WTC11 (cell line): ENCODE results near the gene CTCF. TPM values are rescaled to one million over a fixed set of nuclear protein-coding genes. Genes with fewer than 3 reads are reported as not detected.
A peak's percentile ranks its signal among the peaks of the same experiment; 100 is the strongest.

ENCODE experiments used
- ATAC-seq: fragments of 200-7000 bp; cut with Tn5 transposase; 2 replicates; pipeline ENCODE4 v1.10.0; 2021; ENCODE audit warnings: mild to moderate bottlenecking, moderate library complexity
- CTCF ChIA-PET: fragments of 300-600 bp; sonication (Branson Sonifier 250); formaldehyde crosslinking; loops from one replicate; lab custom pipeline; 2021; ENCODE audit warnings: antibody characterized with exemption; lab: Charles Lee
- POLR2A ChIA-PET: fragments of 350-600 bp; sonication (Branson Sonifier 250); formaldehyde crosslinking; loops from one replicate; lab custom pipeline; 2021; ENCODE audit warnings: antibody characterized with exemption; lab: Charles Lee
- DNase-seq: peaks from one replicate; pipeline ENCODE4 v3.0.0; 2021; ENCODE audit warnings: low spot score
- H3K27ac Mint-ChIP-seq: 2 replicates; pipeline ENCODE4 v1.8.0; 2021; ENCODE audit warnings: mixed read lengths
- H3K27me3 Mint-ChIP-seq: 2 replicates; pipeline ENCODE4 v1.8.0; 2021; ENCODE audit warnings: low read depth, mild to moderate bottlenecking, moderate library complexity, mixed read lengths
- H3K36me3 Mint-ChIP-seq: 2 replicates; pipeline ENCODE4 v1.8.0; 2021; ENCODE audit warnings: mixed read lengths
- H3K4me1 Mint-ChIP-seq: 2 replicates; pipeline ENCODE4 v1.8.0; 2022; ENCODE audit warnings: mixed read lengths
- H3K4me3 Mint-ChIP-seq: 2 replicates; pipeline ENCODE4 v1.8.0; 2021; ENCODE audit warnings: mild to moderate bottlenecking, moderate library complexity, mixed read lengths
- H3K9me3 Mint-ChIP-seq: 2 replicates; pipeline ENCODE4 v1.8.0; 2021; ENCODE audit warnings: mixed read lengths
- ELF4 ChIP-seq: sonication (generic); formaldehyde crosslinking; IDR thresholded peaks from 2 replicates; pipeline ENCODE4 v1.8.1; 2022; ENCODE audit warnings: low read depth, mild to moderate bottlenecking, moderate library complexity, missing genetic modification reagents
- FOXK1 ChIP-seq: sonication (generic); formaldehyde crosslinking; IDR thresholded peaks from 2 replicates; pipeline ENCODE4 v1.8.0; 2022; ENCODE audit warnings: mild to moderate bottlenecking, moderate library complexity, missing genetic modification reagents
- JAZF1 ChIP-seq: fragments of 250-450 bp; sonication (Bioruptor Pico); IDR thresholded peaks from 2 replicates; pipeline ENCODE4 v1.9.0; 2021; ENCODE audit warnings: moderate library complexity, mild to moderate bottlenecking, inconsistent platforms
- MYBL2 ChIP-seq: sonication (generic); formaldehyde crosslinking; IDR thresholded peaks from 2 replicates; pipeline ENCODE4 v1.8.1; 2023; ENCODE audit warnings: mild to moderate bottlenecking, moderate library complexity, missing genetic modification reagents
- NFATC4 ChIP-seq: fragments of 250-450 bp; sonication (Bioruptor Pico); IDR thresholded peaks from 2 replicates; pipeline ENCODE4 v1.9.0; 2021; ENCODE audit warnings: mild to moderate bottlenecking
- RELA ChIP-seq: sonication (generic); formaldehyde crosslinking; IDR thresholded peaks from 2 replicates; pipeline ENCODE4 v1.8.1; 2022; ENCODE audit warnings: missing genetic modification reagents, mild to moderate bottlenecking, borderline replicate concordance
- SMAD4 ChIP-seq: sonication (generic); formaldehyde crosslinking; IDR thresholded peaks from 2 replicates; pipeline ENCODE4 v1.8.0; 2022; ENCODE audit warnings: mild to moderate bottlenecking, missing genetic modification reagents
- SOX15 ChIP-seq: fragments of 250-450 bp; sonication (Bioruptor Pico); IDR thresholded peaks from 2 replicates; pipeline ENCODE4 v1.9.0; 2021; ENCODE audit warnings: mild to moderate bottlenecking
- TP53 ChIP-seq: sonication (generic); formaldehyde crosslinking; IDR thresholded peaks from 2 replicates; pipeline ENCODE4 v1.8.1; 2023; ENCODE audit warnings: mild to moderate bottlenecking, missing genetic modification reagents
- ZNF396 ChIP-seq: fragments of 250-450 bp; sonication (Bioruptor Pico); IDR thresholded peaks from 2 replicates; pipeline ENCODE4 v1.8.0; 2021; ENCODE audit warnings: mild to moderate bottlenecking, moderate library complexity, borderline replicate concordance
- total RNA-seq: library from RNA; stranded (reverse); gene quantifications from 3 replicates; pipeline ENCODE4 v1.2.3, GENCODE V29; 2021
- TF ChIP-seq, protein P1 (sequence below): sonication (generic); formaldehyde crosslinking; IDR thresholded peaks from 2 replicates; pipeline ENCODE4 v1.8.1; 2022; ENCODE audit warnings: missing genetic modification reagents, borderline replicate concordance
- TF ChIP-seq, protein P2 (sequence below): sonication (generic); formaldehyde crosslinking; IDR thresholded peaks from 2 replicates; pipeline ENCODE4 v1.8.0; 2023; ENCODE audit warnings: missing genetic modification reagents
- TF ChIP-seq, protein P3 (sequence below): sonication (generic); formaldehyde crosslinking; IDR thresholded peaks from 2 replicates; pipeline ENCODE4 v1.8.1; 2023; ENCODE audit warnings: mild to moderate bottlenecking, missing genetic modification reagents, borderline replicate concordance
- TF ChIP-seq, protein P4 (sequence below): fragments of 250-450 bp; sonication (Bioruptor Pico); IDR thresholded peaks from 2 replicates; pipeline ENCODE4 v1.9.0; 2021; ENCODE audit warnings: mild to moderate bottlenecking, borderline replicate concordance
- TF ChIP-seq, protein P5 (sequence below): sonication (generic); formaldehyde crosslinking; IDR thresholded peaks from 2 replicates; pipeline ENCODE4 v1.8.1; 2023; ENCODE audit warnings: mild to moderate bottlenecking, missing genetic modification reagents

The CTCF gene
- total RNA-seq, 1 experiment from 2014 or later, result 55.4 TPM

DNA sequence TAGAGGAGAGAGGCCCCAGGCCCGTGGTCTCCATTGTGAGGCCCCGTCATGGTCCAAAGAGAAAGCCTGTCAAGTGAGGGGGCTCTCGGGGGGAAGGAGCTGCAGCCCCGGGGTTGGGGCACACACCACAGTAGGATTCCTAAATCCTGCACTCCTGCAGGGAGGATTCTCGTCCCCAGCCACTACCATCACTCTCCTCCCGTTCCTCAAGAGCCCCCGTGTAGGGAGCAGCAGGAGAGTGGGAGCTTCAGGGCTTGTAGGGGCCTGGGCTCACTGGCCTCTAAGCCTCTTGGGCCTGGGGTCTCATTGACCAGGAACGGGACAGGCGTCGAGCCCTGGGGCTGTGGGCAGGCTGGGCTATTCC, 105.1 kb downstream of the CTCF start:
- ATAC-seq (no peak), DNase-seq (no peak)
- TF ChIP-seq TP53 (CRISPR knock-in tag) (no peak), JAZF1 (CRISPR knock-in tag) (no peak), ELF4 (CRISPR knock-in tag) (no peak), FOXK1 (no peak), SOX15 (CRISPR knock-in tag) (no peak), RELA (CRISPR knock-in tag) (no peak), ZNF396 (CRISPR knock-in tag) (no peak), SMAD4 (CRISPR knock-in tag) (no peak), MYBL2 (CRISPR knock-in tag) (no peak), NFATC4 (CRISPR knock-in tag) (no peak)
- TF ChIP-seq, protein P1, sequence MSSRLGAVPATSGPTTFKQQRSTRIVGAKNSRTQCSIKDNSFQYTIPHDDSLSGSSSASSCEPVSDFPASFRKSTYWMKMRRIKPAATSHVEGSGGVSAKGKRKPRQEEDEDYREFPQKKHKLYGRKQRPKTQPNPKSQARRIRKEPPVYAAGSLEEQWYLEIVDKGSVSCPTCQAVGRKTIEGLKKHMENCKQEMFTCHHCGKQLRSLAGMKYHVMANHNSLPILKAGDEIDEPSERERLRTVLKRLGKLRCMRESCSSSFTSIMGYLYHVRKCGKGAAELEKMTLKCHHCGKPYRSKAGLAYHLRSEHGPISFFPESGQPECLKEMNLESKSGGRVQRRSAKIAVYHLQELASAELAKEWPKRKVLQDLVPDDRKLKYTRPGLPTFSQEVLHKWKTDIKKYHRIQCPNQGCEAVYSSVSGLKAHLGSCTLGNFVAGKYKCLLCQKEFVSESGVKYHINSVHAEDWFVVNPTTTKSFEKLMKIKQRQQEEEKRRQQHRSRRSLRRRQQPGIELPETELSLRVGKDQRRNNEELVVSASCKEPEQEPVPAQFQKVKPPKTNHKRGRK (CRISPR knock-in tag), result no peak
- TF ChIP-seq, protein P2, sequence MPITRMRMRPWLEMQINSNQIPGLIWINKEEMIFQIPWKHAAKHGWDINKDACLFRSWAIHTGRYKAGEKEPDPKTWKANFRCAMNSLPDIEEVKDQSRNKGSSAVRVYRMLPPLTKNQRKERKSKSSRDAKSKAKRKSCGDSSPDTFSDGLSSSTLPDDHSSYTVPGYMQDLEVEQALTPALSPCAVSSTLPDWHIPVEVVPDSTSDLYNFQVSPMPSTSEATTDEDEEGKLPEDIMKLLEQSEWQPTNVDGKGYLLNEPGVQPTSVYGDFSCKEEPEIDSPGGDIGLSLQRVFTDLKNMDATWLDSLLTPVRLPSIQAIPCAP (CRISPR knock-in tag), result no peak
- TF ChIP-seq, protein P3, sequence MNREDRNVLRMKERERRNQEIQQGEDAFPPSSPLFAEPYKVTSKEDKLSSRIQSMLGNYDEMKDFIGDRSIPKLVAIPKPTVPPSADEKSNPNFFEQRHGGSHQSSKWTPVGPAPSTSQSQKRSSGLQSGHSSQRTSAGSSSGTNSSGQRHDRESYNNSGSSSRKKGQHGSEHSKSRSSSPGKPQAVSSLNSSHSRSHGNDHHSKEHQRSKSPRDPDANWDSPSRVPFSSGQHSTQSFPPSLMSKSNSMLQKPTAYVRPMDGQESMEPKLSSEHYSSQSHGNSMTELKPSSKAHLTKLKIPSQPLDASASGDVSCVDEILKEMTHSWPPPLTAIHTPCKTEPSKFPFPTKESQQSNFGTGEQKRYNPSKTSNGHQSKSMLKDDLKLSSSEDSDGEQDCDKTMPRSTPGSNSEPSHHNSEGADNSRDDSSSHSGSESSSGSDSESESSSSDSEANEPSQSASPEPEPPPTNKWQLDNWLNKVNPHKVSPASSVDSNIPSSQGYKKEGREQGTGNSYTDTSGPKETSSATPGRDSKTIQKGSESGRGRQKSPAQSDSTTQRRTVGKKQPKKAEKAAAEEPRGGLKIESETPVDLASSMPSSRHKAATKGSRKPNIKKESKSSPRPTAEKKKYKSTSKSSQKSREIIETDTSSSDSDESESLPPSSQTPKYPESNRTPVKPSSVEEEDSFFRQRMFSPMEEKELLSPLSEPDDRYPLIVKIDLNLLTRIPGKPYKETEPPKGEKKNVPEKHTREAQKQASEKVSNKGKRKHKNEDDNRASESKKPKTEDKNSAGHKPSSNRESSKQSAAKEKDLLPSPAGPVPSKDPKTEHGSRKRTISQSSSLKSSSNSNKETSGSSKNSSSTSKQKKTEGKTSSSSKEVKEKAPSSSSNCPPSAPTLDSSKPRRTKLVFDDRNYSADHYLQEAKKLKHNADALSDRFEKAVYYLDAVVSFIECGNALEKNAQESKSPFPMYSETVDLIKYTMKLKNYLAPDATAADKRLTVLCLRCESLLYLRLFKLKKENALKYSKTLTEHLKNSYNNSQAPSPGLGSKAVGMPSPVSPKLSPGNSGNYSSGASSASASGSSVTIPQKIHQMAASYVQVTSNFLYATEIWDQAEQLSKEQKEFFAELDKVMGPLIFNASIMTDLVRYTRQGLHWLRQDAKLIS, result no peak
- TF ChIP-seq, protein P4, sequence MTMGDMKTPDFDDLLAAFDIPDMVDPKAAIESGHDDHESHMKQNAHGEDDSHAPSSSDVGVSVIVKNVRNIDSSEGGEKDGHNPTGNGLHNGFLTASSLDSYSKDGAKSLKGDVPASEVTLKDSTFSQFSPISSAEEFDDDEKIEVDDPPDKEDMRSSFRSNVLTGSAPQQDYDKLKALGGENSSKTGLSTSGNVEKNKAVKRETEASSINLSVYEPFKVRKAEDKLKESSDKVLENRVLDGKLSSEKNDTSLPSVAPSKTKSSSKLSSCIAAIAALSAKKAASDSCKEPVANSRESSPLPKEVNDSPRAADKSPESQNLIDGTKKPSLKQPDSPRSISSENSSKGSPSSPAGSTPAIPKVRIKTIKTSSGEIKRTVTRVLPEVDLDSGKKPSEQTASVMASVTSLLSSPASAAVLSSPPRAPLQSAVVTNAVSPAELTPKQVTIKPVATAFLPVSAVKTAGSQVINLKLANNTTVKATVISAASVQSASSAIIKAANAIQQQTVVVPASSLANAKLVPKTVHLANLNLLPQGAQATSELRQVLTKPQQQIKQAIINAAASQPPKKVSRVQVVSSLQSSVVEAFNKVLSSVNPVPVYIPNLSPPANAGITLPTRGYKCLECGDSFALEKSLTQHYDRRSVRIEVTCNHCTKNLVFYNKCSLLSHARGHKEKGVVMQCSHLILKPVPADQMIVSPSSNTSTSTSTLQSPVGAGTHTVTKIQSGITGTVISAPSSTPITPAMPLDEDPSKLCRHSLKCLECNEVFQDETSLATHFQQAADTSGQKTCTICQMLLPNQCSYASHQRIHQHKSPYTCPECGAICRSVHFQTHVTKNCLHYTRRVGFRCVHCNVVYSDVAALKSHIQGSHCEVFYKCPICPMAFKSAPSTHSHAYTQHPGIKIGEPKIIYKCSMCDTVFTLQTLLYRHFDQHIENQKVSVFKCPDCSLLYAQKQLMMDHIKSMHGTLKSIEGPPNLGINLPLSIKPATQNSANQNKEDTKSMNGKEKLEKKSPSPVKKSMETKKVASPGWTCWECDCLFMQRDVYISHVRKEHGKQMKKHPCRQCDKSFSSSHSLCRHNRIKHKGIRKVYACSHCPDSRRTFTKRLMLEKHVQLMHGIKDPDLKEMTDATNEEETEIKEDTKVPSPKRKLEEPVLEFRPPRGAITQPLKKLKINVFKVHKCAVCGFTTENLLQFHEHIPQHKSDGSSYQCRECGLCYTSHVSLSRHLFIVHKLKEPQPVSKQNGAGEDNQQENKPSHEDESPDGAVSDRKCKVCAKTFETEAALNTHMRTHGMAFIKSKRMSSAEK (CRISPR knock-in tag), result no peak
- TF ChIP-seq, protein P5, sequence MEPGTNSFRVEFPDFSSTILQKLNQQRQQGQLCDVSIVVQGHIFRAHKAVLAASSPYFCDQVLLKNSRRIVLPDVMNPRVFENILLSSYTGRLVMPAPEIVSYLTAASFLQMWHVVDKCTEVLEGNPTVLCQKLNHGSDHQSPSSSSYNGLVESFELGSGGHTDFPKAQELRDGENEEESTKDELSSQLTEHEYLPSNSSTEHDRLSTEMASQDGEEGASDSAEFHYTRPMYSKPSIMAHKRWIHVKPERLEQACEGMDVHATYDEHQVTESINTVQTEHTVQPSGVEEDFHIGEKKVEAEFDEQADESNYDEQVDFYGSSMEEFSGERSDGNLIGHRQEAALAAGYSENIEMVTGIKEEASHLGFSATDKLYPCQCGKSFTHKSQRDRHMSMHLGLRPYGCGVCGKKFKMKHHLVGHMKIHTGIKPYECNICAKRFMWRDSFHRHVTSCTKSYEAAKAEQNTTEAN (CRISPR knock-in tag), result no peak
- peaks cover 6% of the 10 kb centered on the region for H3K27me3 Mint-ChIP-seq
- H3K36me3 Mint-ChIP-seq, result no peaks in the 10 kb centered on the region
- peaks cover 11% of the 10 kb centered on the region for H3K4me1 Mint-ChIP-seq
- peak overlapping the region; percentile 84 for H3K4me3 Mint-ChIP-seq
- POLR2A ChIA-PET, result no interaction called here
- H3K9me3 Mint-ChIP-seq, result no peaks in the 10 kb centered on the region
- H3K27ac Mint-ChIP-seq, result no peak overlapping the region
- CTCF ChIA-PET, result interaction anchor here (0.6 to 10.3 kb wide), 21 partner anchors 14 to 383 kb away, joined by 3 to 137 read pairs (median 4); partner anchors contain the start of genes ATP6V0D1, CARMIL2, CENPT and GFOD2
